Urinary bladder (tissue), 4 donors: ENCODE data around the gene TBCEL. TPM values are rescaled to one million over a fixed set of nuclear protein-coding genes. Genes with fewer than 3 reads are reported as not detected.
A peak's percentile ranks its signal among the peaks of the same experiment; 100 is the strongest.

Source experiments
- DNase-seq: peaks from one replicate; pipeline ENCODE4 v3.0.0-alpha.2; 2015; ENCODE audit errors: extremely low spot score
- H3K27ac ChIP-seq: one replicate; pipeline ENCODE4 v1.5.1; 2013; ENCODE audit warnings: low read depth, mild to moderate bottlenecking, moderate library complexity
- H3K36me3 ChIP-seq: one replicate; pipeline ENCODE4 v1.6.1; 2013; ENCODE audit warnings: mild to moderate bottlenecking, moderate library complexity; ENCODE audit not compliant: insufficient read depth
- H3K4me1 ChIP-seq: one replicate; pipeline ENCODE4 v1.6.1; 2013; ENCODE audit warnings: mild to moderate bottlenecking, moderate library complexity; ENCODE audit not compliant: insufficient read depth
- H3K4me3 ChIP-seq: one replicate; pipeline ENCODE4 v1.5.1; 2013; ENCODE audit warnings: low read depth, low read length
- WGBS: extraction: QIAGEN DNeasy Blood & Tissue Kit; methylation state at CpG from one replicate; pipeline ENCODE4 v1.1.7; 2013; 5-methylcytosine and 5-hydroxymethylcytosine counted together
- polyA plus RNA-seq: library from polyadenylated mRNA; stranded (reverse); fragments of 200-250 nt; gene quantifications from one replicate; pipeline ENCODE4 v1.2.3, GENCODE V29; 2013
- total RNA-seq: library from RNA; depleted of rRNA; stranded (reverse); fragments of >200 nt; gene quantifications from one replicate; pipeline ENCODE4 v1.2.3, GENCODE V29; 2014
- donor health status: healthy with polysubstance abuse.
- donor health status: healthy.

The TBCEL gene
- total and polyA plus RNA-seq, 2 donors: 12.1 to 57.0 TPM

DNA sequence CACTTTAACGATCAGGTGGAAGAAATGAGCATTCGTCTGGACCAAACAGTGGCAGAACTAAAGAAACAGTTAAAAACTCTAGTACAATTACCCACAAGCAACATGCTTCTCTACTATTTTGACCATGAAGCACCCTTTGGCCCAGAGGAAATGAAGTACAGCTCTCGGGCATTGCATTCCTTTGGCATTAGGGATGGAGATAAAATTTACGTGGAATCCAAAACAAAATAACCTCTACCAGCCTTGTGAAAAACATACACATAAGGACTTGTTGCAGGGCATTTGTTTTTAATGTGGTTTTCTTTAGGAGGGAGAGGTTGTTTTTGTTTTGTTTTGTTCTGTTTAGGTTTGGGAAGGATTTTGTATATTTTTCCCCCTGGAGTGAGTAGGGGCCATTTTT, 63.0 kb downstream of the TBCEL start:
- Histone ChIP-seq H3K36me3 (peaks cover 4% of the 10 kb centered on the region), H3K27ac (no peak overlapping the region), H3K4me1 (no peaks in the 10 kb centered on the region), H3K4me3 (no peak overlapping the region)
- no peak for DNase-seq
- WGBS: 75% methylated on average over 4 of the region's 4 CpGs

DNA sequence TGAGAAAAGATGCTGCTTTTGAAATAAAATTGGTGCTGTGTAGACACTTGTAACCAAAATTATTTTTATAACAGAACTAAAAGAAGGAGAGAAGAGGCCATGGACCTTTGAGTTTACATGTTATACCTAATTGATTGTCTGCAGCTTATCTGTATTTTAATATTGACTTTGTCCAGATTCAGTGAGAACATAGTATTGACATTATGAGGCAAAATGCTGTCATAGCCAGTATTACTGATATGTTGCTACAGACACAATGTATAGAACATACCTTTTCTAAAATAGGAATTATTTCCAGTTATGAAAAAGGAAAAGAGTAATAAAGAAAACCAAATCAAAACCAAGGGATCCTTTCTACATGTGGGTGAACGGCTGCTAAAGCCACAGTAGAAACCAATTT, 65.7 kb downstream of the TBCEL start:
- H3K4me3 ChIP-seq: no peak overlapping the region
- no peaks in the 10 kb centered on the region for H3K4me1 ChIP-seq
- no peak for DNase-seq
- H3K36me3 ChIP-seq: peaks cover 4% of the 10 kb centered on the region
- 94% methylated on average over 1 of the region's 1 CpG for WGBS
- no peak overlapping the region for H3K27ac ChIP-seq

GRCh38 chr11:121090145-121090721, 66.3 kb downstream of the TBCEL start:
- peaks cover 4% of the 10 kb centered on the region for H3K36me3 ChIP-seq
- no peak overlapping the region for H3K4me3 ChIP-seq
- DNase-seq: no peak
- 92% methylated on average over 5 of the region's 5 CpGs for WGBS
- no peak overlapping the region for H3K27ac ChIP-seq
- H3K4me1 ChIP-seq: no peaks in the 10 kb centered on the region

GRCh38 chr11:121091492-121092152, 67.7 kb downstream of the TBCEL start:
- no peak for DNase-seq
- WGBS: 80% methylated on average over 3 of the region's 3 CpGs

DNA sequence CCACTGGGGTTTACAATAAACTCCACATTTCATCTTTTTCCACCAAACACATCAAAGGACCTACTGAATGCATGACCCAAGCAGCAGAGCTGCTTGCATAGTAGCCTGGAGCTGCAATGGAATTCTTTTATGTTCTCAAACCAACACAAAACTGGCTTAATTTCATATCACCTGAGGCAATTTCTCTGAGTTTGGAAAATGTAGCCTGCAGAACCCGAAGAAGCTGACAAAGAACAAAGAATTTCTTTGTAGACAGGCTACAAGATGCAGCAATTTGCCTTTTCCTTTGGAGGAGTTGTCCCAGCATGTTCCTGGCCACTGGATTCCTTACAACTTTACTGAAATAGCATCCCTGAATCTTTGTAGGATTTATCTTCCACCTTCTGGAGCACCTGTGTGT, 71.7 kb downstream of the TBCEL start:
- H3K4me1 ChIP-seq: no peaks in the 10 kb centered on the region
- H3K27ac ChIP-seq: no peak overlapping the region
- no peaks in the 10 kb centered on the region for H3K36me3 ChIP-seq
- DNase-seq: no peak
- WGBS: 89% methylated on average over 1 of the region's 1 CpG
- H3K4me3 ChIP-seq: no peak overlapping the region

More at GRCh38 chr11:121091492-121092152, 67.7 kb downstream of the TBCEL start:
- H3K27ac ChIP-seq: no peak overlapping the region
- no peak overlapping the region for H3K4me3 ChIP-seq
- no peaks in the 10 kb centered on the region for H3K4me1 ChIP-seq
- H3K36me3 ChIP-seq: peaks cover 3% of the 10 kb centered on the region

DNA sequence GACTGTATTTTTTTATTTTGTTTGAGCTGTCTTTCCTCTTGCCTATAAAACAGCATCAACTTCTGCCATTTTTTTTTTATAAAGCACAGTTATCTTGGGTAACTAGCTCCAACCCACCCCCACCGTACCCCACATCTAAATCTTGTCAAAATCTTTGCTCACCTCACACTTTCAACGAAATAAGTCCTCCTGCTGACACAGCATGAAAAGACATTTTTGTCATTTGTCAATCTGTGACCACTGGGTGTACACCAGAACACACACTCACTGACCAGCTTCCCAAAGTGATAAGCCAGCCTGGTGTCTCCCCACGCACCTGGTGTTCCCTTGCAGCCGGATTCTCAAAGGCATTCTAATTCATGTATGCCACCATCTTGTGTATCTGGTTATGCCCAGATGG, 75.5 kb downstream of the TBCEL start:
- WGBS: 93% methylated on average over 4 of the region's 4 CpGs

DNA sequence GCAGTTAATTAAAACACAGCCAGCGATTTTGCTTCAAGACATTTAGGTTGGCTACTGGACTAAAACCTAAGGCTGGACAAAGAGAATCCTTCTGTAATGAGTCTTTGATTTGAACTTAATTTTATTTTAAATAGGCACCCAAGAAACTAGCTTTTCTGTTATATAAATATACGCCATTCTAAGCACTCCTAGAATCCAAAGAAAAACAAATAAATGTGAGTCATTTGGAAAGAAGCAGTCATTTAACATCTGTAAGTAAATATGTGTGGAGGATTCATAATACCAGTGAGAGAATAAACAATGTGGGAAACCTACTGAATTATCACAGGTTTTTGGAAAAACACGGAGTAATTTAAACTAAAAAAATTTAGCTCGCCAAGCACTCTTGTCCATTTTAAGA, 76.0 kb downstream of the TBCEL start:
- Histone ChIP-seq H3K4me1 (no peaks in the 10 kb centered on the region), H3K27ac (no peak overlapping the region), H3K36me3 (no peaks in the 10 kb centered on the region), H3K4me3 (no peak overlapping the region)
- 62% methylated on average over 4 of the region's 4 CpGs for whole genome bisulfite sequencing
- no peak for DNase-seq

More for the DNA sequence above, 75.5 kb downstream of the TBCEL start:
- H3K27ac ChIP-seq: no peak overlapping the region
- no peak for DNase-seq
- no peaks in the 10 kb centered on the region for H3K4me1 ChIP-seq
- no peak overlapping the region for H3K4me3 ChIP-seq
- no peaks in the 10 kb centered on the region for H3K36me3 ChIP-seq

DNA sequence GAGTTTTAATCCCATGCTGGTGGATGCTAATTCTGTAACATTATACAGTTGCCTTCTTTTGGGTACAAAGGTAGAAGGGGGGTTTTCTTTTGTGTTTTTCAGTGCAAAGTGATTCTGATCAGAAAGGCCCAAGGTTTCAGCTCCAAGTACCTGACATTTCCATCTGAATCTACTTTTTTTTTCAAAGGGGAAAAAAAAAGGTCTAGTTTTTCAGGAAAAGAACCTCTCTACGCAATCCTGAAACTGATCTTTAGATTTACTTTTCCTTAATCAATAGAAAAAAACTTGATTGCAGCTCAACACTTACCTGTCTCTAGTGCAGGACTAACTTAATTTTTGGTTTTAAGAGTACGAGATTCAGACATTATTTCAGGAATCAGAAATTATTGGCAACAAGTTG, 77.0 kb downstream of the TBCEL start, which contains the start of gene TECTA:
Gene TECTA (plus strand): TSS at position 301 of the 400 bp plus-strand sequence. CDS start 1,423 bp downstream, outside the sequence.
- Histone ChIP-seq H3K36me3 (no peaks in the 10 kb centered on the region), H3K4me1 (no peaks in the 10 kb centered on the region), H3K4me3 (no peak within 1 kb of the TSS), H3K27ac (no peak within 1 kb of the TSS)
- 97% methylated on average over 2 of the region's 2 CpGs for WGBS
- DNase-seq: no peak

DNA sequence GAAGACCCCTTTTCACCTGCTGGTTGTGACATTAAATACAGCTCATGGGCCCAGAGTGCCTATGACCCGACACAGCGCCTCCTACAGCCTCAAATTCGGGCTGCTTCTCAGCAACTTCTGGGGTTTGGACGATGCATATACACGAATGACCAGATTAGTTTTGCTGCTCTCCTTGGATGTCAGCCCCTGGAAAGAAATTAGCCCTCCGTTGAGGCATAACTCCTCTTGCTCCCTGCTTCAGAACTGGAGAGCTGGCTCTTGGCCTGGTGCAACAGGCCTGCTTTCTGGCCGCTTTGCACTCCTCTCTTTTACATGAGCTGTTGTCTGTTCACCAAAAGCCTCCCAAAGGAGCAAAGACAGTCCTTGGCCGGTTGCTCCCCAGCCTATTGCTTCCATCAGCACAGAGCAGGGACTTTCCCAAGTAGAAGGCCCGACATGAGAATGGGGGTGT, 80.4 kb downstream of the TBCEL start:
- H3K27ac ChIP-seq: no peak overlapping the region
- H3K36me3 ChIP-seq: no peaks in the 10 kb centered on the region
- no peaks in the 10 kb centered on the region for H3K4me1 ChIP-seq
- no peak overlapping the region for H3K4me3 ChIP-seq
- DNase-seq: no peak
- 69% methylated on average over 9 of the region's 9 CpGs for WGBS

DNA sequence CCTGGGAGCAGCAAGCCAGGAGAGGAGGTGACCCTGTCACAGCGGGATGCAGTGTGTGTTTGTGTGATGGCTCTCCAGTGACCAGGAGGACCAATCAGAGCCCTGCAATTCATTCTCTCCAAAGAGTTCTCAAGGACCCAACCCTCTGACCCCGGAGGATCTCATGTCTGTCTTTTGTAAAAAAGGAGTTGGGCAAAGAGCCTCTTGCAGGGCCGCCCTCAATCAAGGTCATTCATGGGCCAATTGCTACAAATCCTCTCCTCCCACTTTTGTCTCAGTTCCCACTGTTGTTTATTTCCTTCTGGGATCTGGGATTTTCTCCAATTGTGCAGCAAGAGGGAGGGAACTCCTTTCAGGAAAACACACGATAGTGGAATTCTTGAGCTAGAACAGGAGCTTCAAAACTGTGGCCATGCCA, 81.2 kb downstream of the TBCEL start:
- no peaks in the 10 kb centered on the region for H3K36me3 ChIP-seq
- peak; percentile 73 for DNase-seq
- H3K4me3 ChIP-seq: no peak overlapping the region
- no peak overlapping the region for H3K27ac ChIP-seq
- WGBS: 37% methylated on average over 4 of the region's 4 CpGs
- no peaks in the 10 kb centered on the region for H3K4me1 ChIP-seq

DNA sequence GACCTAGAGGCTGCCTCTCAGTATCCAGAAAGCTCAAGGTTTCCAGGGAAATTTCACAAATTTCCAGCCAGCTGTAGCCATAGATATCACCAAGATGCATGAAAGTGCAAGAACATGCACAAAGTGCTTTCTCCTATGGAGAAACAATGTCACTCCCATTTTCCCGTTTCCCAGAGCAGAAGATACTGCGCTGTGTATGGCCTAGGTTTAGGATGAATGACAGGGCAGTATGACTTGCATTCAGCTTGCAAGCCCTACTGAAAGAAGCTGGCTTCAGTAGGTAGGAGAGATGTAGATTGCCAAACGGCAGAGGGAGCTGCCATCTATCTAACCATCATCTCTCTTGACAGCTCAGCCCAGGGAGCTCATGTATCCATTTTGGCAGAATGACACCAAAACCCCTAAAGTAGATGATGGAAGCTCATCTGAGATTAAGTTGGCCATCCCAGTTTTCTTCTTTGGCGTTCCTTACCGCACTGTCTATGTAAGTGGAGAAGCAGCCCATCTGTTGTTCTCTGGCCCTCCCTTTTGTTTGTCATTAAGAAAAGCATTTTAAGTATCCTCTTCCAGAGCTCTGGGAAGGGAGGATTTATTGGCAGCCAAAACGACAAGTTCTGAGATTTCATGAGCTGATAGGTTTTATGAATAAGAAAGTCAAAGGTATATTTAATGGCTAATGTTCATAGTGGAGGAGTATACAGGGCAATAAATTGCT, 81.7 kb downstream of the TBCEL start:
- Histone ChIP-seq H3K36me3 (no peaks in the 10 kb centered on the region), H3K27ac (no peak overlapping the region), H3K4me3 (no peak overlapping the region), H3K4me1 (no peaks in the 10 kb centered on the region)
- DNase-seq: peak; percentile 69
- WGBS: 57% methylated on average over 6 of the region's 6 CpGs

DNA sequence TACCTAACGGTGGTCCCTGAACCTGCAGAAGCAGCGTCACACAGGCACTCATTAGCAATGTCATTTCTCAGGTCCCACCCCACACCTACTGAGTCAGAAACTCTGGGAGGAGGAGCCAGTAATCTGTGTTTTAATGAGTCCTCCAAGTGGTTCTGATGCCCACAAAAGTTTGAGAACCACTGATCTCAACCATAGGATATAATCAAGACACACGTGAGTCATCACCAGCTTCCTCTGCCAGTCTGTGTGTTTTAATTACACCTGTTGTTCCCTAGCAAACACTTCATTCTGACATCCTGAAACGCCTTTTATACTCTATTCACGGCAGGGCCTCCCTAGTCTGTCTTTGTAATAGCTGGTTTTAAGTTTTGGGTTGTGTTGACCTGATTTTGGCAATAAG, 82.9 kb downstream of the TBCEL start:
- no peak for DNase-seq
- 79% methylated on average over 5 of the region's 5 CpGs for WGBS
- no peaks in the 10 kb centered on the region for H3K4me1 ChIP-seq
- no peak overlapping the region for H3K4me3 ChIP-seq
- no peak overlapping the region for H3K27ac ChIP-seq
- H3K36me3 ChIP-seq: no peaks in the 10 kb centered on the region

DNA sequence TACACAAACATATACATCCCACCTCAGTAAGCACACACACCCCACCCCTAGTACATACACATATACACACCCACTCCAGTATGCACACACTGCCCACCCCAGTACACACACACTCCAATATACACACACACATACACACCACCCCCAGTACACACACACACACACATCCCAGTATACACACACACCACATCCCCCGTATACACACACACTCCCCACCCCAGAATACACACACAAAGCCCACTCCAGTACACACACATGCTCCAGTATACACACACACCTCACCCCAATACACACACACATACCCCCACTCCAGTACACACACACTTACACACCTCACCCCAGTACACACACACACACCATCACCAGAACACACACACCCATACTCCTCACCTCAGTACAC, 84.5 kb downstream of the TBCEL start:
- no peaks in the 10 kb centered on the region for H3K36me3 ChIP-seq

DNA sequence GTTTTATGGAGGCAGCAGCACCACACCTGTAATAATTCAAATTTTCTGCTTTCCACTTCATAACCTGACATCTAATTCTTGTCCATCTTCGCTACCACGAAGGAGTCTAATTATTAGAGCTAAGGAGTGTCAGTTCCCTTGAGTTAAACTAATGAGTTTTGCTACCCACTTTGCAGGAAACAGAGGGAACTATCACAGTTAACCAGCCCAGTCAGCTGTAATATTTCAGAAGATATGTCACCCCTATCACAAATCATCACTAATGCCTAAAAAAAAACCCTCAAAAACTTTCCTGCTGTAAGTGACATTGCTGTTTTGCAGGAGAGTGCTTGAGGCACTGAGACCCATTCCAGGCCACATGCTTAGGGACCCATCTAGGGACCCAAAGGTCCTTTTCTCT, 85.6 kb downstream of the TBCEL start:
- no peak overlapping the region for H3K4me3 ChIP-seq
- WGBS: 87% methylated on average over 2 of the region's 2 CpGs
- no peaks in the 10 kb centered on the region for H3K4me1 ChIP-seq
- DNase-seq: no peak
- no peaks in the 10 kb centered on the region for H3K36me3 ChIP-seq
- no peak overlapping the region for H3K27ac ChIP-seq

More for the DNA sequence above, 84.5 kb downstream of the TBCEL start:
- H3K4me1 ChIP-seq: no peaks in the 10 kb centered on the region
- no peak overlapping the region for H3K4me3 ChIP-seq
- no peak overlapping the region for H3K27ac ChIP-seq
- no peak for DNase-seq
- WGBS: 56% methylated on average over 1 of the region's 1 CpG
